Measurements from ENCODE around the gene SPAG16. TPM values are rescaled to one million over a fixed set of nuclear protein-coding genes. Genes with fewer than 3 reads are reported as not detected.

SPAG16 gene
- total RNA-seq, 1 experiment from 2014 or later = 17.3 TPM

DNA sequence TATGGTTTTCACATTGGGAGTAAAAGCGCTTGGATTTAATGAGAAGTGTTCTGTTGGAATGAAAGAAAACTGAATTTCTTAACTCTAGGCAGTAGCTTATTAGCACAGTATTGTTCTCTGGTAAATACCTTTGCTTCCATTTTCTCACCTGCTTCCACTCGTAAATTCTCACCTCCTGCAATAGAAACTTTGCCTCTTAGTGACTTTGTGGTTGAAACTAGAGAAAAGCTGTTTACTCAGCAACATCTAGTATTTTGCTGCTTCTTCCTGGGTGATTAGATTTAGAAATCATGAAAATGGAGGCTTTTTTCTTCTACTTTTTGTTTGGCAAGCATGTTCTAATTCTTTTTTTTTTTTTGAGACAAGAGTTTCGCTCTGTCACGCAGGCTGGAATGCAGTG, 385.4 kb downstream of the SPAG16 start:
- Mint-ChIP-seq H3K4me1 (no peaks in the 10 kb centered on the region), H3K27me3 (ENCODE audit: low read depth) (no peaks in the 10 kb centered on the region), H3K27ac (no peak overlapping the region), H3K4me3 (no peak overlapping the region), H3K36me3 (ENCODE audit: insufficient read depth in 1 of 3, low read depth in 3 of 3) (peaks cover 0 to 2% (median 2%) of the 10 kb centered on the region in 3 experiments; a peak in 1 of 7 replicates), H3K9me3 (peaks cover 4% of the 10 kb centered on the region in 2 experiments; a peak in 4 of 5 replicates)
- no peak overlapping the region for H4K5ac ChIP-seq (ENCODE audit: insufficient read length, low read depth, low read length)
- no peaks in the 10 kb centered on the region for H3K4me1 ChIP-seq (ENCODE audit: insufficient read depth, low read length)
- H4K8ac ChIP-seq (replicated peaks; ENCODE audit: insufficient read length, low read depth, low read length) = no peak overlapping the region
- no peak overlapping the region for H3K14ac ChIP-seq (ENCODE audit: insufficient read depth, low read length)
- no peak overlapping the region for H2BK15ac ChIP-seq (ENCODE audit: low read depth, low read length)
- no peaks in the 10 kb centered on the region for H3K27me3 ChIP-seq (ENCODE audit: insufficient read depth, low read length)
- TF ChIP-seq, protein P1, sequence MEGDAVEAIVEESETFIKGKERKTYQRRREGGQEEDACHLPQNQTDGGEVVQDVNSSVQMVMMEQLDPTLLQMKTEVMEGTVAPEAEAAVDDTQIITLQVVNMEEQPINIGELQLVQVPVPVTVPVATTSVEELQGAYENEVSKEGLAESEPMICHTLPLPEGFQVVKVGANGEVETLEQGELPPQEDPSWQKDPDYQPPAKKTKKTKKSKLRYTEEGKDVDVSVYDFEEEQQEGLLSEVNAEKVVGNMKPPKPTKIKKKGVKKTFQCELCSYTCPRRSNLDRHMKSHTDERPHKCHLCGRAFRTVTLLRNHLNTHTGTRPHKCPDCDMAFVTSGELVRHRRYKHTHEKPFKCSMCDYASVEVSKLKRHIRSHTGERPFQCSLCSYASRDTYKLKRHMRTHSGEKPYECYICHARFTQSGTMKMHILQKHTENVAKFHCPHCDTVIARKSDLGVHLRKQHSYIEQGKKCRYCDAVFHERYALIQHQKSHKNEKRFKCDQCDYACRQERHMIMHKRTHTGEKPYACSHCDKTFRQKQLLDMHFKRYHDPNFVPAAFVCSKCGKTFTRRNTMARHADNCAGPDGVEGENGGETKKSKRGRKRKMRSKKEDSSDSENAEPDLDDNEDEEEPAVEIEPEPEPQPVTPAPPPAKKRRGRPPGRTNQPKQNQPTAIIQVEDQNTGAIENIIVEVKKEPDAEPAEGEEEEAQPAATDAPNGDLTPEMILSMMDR (conservative IDR thresholded peaks at IDR 0.05) = no peak
- no peak overlapping the region for H3K27ac ChIP-seq (ENCODE audit: insufficient read length, low read depth, low read length)
- no peak for DNase-seq
- no peak overlapping the region for H2BK12ac ChIP-seq (ENCODE audit: insufficient read length, low read depth, low read length)
- no peak overlapping the region for H2BK5ac ChIP-seq (ENCODE audit: insufficient read length, low read length)
- H2AK5ac ChIP-seq (ENCODE audit: insufficient read length, low read length) = no peak overlapping the region
- no peak overlapping the region for H3T11ph ChIP-seq (ENCODE audit: low read length)
- H2AFZ ChIP-seq (ENCODE audit: low read length) = no peak overlapping the region
- WGBS (ENCODE audit: extremely low coverage, insufficient read length, low lambda C conversion rate) = no CpG with 5 or more reads among the region's 4 CpGs
- H3K79me1 ChIP-seq (ENCODE audit: insufficient read depth, low read depth, low read length, poor library complexity, severe bottlenecking) = no peaks in the 10 kb centered on the region
- H3K23me2 ChIP-seq (ENCODE audit: insufficient read length, low read depth, low read length, poor library complexity, severe bottlenecking) = no peaks in the 10 kb centered on the region
- no peak overlapping the region for H2BK20ac ChIP-seq (ENCODE audit: low read depth, low read length, poor library complexity, severe bottlenecking)
- H3K79me2 ChIP-seq (ENCODE audit: insufficient read depth, low read length) = no peaks in the 10 kb centered on the region
- H3K18ac ChIP-seq (ENCODE audit: insufficient read length, low read depth, low read length) = no peak overlapping the region
- H3K23ac ChIP-seq (ENCODE audit: insufficient read length, low read depth, low read length) = no peak overlapping the region
- H3K56ac ChIP-seq (ENCODE audit: insufficient read length, low read depth, low read length) = no peak overlapping the region
- H2BK120ac ChIP-seq (ENCODE audit: low read depth, low read length, poor library complexity, severe bottlenecking) = no peak overlapping the region
- no peaks in the 10 kb centered on the region for H4K20me1 ChIP-seq (ENCODE audit: control insufficient read depth, insufficient read depth, insufficient read length)
- H3K9ac ChIP-seq (ENCODE audit: extremely low read depth, insufficient read length, low read length) = no peak overlapping the region
- H3K4me2 ChIP-seq (ENCODE audit: insufficient read depth, insufficient read length, low read length) = no peak overlapping the region
- H3K9me3 ChIP-seq (ENCODE audit: control insufficient read depth, low read depth, low read length) = no peaks in the 10 kb centered on the region
- no peak overlapping the region for H4K91ac ChIP-seq (ENCODE audit: insufficient read length, low read depth, low read length)
- H3K4ac ChIP-seq (ENCODE audit: low read depth, low read length) = no peak overlapping the region

Measured in H9 (cell line).